ENCODE data around the gene EPHB6. TPM values are rescaled to one million over a fixed set of nuclear protein-coding genes. Genes with fewer than 3 reads are reported as not detected.

EPHB6 gene
- total and polyA plus RNA-seq, 8 donors, result 23.8 to 165 (median 28.8) TPM

- intact Hi-C loops (cut with DNase I), result no loop called here
- DNase-seq (no peak), FAIRE-seq (no peak), ATAC-seq (no peak)
- Histone ChIP-seq H3K9me3 (no peaks in the 10 kb centered on the region), H3K36me3 (no peaks in the 10 kb centered on the region), H3K27ac (no peak overlapping the region), H3K4me3 (no peak overlapping the region), H3K4me1 (no peaks in the 10 kb centered on the region), H3K27me3 (no peaks in the 10 kb centered on the region)
- no peak for TF ChIP-seq CTCF (IDR thresholded peaks at IDR 0.05)
- 50 to 51% methylated on average over 2 of the region's 2 CpGs for WGBS, 2 donors
These were observed 14.6 kb downstream of the EPHB6 start for GRCh38 chr7:142869434-142869833.

GRCh38 chr7:142870147-142870559 lies 15.3 kb downstream of the EPHB6 start:
- H3K27me3 ChIP-seq, result no peaks in the 10 kb centered on the region
- no peaks in the 10 kb centered on the region for H3K4me1 ChIP-seq
- H3K27ac ChIP-seq, result no peak overlapping the region
- H3K4me3 ChIP-seq, result no peak overlapping the region
- 62 to 67% methylated on average over 8 of the region's 8 CpGs for WGBS, 2 donors
- TF ChIP-seq CTCF (IDR thresholded peaks at IDR 0.05), result no peak
- DNase-seq, result peak in 1 of 6 donors; percentile 60
- intact Hi-C loops (cut with DNase I), result loop anchor here in 2 of 3 donors (10.0 kb wide), 2 partner anchors 135 to 345 kb away; no protein-coding TSS in a partner anchor
- H3K9me3 ChIP-seq, result no peaks in the 10 kb centered on the region
- no peak for ATAC-seq
- peaks cover 0 to 4% (median 0%) of the 10 kb centered on the region in 3 donors for H3K36me3 ChIP-seq
- no peak for FAIRE-seq

DNA sequence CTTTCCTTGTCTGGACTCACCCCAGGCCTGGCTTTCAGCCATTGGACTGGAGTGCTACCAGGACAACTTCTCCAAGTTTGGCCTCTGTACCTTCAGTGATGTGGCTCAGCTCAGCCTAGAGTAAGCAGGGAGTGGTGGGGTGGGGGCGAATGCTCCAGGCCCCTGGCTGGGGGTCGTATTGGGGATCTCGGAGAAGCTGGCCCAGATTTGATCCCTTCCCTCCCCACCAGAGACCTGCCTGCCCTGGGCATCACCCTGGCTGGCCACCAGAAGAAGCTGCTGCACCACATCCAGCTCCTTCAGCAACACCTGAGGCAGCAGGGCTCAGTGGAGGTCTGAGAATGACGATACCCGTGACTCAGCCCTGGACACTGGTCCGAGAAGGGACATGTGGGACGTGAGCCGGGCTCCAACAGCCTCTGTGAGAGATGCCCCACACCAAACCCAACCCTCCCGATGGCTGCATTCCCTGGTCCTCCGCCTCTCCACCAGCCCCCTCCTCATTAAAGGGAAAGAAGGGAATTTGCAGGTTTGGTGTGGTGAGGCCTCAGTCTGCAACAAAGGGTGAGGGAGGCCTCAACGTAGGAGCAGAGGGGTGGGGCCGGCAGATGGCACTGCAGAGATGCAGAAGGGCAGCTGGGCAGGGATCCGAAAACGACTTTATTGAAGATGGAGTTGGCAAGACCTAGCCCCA lies 15.8 kb downstream of the EPHB6 start:
- DNase-seq (peak in 1 of 6 donors; percentile 51), ATAC-seq (no peak), FAIRE-seq (no peak)
- TF ChIP-seq CTCF (IDR thresholded peaks at IDR 0.05), result no peak
- Histone ChIP-seq H3K36me3 (peaks cover 0 to 9% (median 0%) of the 10 kb centered on the region in 3 donors), H3K4me3 (no peak overlapping the region), H3K27ac (no peak overlapping the region), H3K4me1 (no peaks in the 10 kb centered on the region), H3K9me3 (no peaks in the 10 kb centered on the region), H3K27me3 (no peaks in the 10 kb centered on the region)
- intact Hi-C loops (cut with DNase I), result loop anchor here in 2 of 3 donors (10.0 kb wide), 2 partner anchors 134 to 344 kb away; no protein-coding TSS in a partner anchor
- 73 to 74% methylated on average over 14 of the region's 14 CpGs for WGBS, 2 donors

DNA sequence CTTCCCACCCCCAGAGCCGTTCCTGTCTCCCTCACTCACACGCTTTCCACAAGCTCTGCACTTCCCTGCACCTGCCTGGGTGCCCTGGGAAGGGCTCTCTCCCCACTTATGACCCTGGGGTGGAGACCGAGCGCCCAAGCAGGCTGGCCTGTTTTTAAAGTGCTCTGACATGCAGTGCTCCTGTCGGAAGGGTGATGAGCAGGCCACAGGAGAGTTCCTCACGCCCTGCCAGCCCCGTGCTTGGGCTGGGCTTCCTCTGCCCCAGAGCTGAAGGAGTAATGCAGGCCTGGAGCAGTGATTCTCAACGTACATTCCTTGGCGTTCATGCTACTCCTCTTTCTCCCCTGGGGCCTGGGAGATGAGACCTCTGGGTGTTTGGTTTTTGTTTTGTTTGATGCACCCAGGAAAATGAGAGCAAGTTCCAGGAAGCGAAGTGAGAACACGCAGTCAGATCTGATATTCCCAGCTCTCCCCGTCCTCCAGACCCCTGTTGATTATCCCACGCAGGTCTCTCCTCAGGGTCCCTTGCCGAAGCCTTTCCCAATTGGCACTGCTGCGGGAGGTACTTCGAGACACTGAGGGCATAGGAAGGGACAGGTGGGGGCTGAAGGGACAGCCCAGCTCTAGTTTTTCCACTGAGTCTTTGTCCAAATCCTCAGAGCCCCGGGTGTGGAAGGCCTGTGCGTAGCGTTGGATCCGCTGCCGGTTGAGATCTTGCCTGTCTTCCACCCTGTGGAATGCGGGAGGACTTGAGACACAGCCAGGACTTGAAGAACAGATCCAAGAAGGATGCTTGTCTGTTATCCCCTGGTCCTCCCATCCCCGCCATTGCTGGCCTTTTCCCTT lies 16.6 kb downstream of the EPHB6 start:
- Histone ChIP-seq H3K27ac (no peak overlapping the region), H3K9me3 (no peaks in the 10 kb centered on the region), H3K27me3 (no peaks in the 10 kb centered on the region), H3K4me3 (no peak overlapping the region), H3K4me1 (no peaks in the 10 kb centered on the region), H3K36me3 (peaks cover 0 to 14% (median 0%) of the 10 kb centered on the region in 3 donors)
- 82 to 85% methylated on average over 23 of the region's 23 CpGs for WGBS, 2 donors
- intact Hi-C loops (cut with DNase I), result loop anchor here in 2 of 3 donors (10.0 kb wide), 2 partner anchors 133 to 343 kb away; no protein-coding TSS in a partner anchor
- FAIRE-seq (no peak), ATAC-seq (no peak), DNase-seq (peak in 2 of 6 donors; percentile 27 to 37)
- TF ChIP-seq CTCF (IDR thresholded peaks at IDR 0.05), result no peak

Data from pancreas (tissue), 10 donors.